Activated CD8-positive, alpha-beta memory T cell treated with anti-CD3 and anti-CD28 coated beads for 48 hours (primary cell): ENCODE data around the gene NRG3.

ENCODE experiments used
- DNase-seq, 3 experiments: peaks; one replicate each; pipeline ENCODE4 v3.0.0-alpha.2; 2020; ENCODE audit warnings: low read depth in 2 of 3, low spot score in 2 of 3

NRG3 gene

DNA sequence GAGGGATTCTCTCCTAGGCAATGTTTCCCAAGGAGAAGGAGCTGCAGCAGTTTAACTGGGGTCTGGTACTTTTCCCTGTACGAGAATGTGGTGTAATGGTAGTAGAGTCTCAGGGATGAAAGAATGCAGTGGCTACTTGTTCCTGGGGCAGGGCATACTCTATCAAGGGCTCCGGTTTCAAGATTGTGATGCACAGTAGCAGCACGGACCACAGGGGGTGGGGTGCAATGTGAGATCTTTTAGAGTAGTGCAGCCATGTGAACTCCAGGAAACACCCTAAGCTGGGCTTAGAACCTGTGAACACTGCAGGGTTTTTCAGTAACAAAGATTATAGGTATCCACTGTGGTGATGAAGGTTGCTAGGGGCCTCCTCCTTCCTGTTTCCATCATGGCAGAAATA, 903.9 kb downstream of the NRG3 start:
- no peak for DNase-seq

DNA sequence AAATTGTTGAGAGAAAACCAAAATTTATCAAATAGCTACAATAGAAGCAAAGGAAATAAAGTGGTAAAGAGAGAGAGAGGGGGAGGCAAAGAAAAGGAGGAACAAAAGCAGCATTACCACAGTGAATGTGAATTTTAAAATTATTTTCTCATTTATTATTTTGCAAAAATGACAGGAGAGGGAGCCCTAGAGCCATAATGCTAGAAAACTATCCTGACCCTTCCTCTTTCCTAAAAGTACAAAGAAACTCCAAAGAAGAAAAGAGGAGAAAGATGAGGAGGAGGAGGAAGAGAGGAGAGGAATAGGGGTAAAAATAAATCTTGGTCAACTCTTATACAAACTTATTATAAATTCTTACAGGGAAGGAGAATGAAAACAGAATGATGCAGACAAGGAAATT, 921.5 kb downstream of the NRG3 start:
- no peak for DNase-seq

DNA sequence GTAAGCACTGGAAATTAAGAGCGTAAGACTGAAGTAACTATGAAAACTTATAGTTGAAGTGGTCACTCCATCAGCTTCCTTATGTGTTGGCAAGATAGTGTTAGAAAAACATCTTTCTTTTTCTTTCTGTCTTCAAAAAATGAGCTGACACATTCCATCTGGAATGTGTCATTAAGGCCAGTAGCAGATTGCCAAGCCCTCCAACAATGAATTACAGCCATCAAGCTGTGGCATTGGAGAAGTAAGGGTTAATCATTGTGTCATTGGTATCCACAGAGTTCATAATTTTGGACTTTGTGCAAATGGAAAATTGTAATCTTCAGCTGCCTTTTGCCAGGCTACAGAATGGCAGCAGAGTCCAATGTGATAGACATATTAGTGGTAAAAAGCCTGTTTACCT, 926.3 kb downstream of the NRG3 start:
- DNase-seq = no peak

DNA sequence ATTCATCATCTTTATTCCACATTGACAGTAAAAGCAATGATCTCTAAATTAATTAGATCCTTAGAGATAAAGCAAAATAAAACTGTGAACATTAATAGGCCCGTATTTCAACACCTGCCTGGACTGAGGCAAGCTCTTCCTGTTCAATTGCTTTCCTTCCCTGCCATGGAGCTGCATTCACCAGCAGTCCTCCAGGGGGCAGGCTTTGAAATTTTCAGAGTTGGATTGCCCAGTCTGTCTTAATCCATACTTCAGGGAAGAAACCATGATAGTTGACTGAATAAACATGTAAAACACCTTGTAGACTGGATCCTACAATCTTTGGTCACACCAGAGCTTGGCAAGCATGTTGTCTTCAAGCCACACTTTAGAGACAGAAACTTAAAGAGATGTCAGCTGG, 936.6 kb downstream of the NRG3 start:
- no peak for DNase-seq

DNA sequence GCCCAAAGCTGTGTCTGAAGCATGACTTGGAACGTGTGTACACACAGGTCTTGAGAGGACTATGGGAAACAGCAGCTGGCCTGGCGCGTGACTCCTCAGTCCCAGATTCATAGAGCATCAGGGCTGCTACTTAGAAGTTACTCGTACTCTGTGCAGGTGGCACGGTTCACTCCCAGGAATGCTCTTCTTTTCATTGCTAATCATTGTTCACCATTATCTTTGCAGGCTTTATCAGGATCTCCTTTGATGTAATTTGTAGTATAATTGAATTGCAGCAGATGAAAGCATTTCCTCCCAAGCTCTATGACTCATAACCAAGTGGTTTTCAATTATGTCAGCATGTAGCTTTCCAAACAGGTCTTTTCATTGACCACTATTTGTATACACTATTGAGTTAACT, 938.9 kb downstream of the NRG3 start:
- DNase-seq = no peak

- DNase-seq = no peak
Measured at GRCh38 chr10:82814635-82815034, 939.6 kb downstream of the NRG3 start.

- no peak for DNase-seq
Measured at GRCh38 chr10:82815680-82816079, 940.7 kb downstream of the NRG3 start.

DNA sequence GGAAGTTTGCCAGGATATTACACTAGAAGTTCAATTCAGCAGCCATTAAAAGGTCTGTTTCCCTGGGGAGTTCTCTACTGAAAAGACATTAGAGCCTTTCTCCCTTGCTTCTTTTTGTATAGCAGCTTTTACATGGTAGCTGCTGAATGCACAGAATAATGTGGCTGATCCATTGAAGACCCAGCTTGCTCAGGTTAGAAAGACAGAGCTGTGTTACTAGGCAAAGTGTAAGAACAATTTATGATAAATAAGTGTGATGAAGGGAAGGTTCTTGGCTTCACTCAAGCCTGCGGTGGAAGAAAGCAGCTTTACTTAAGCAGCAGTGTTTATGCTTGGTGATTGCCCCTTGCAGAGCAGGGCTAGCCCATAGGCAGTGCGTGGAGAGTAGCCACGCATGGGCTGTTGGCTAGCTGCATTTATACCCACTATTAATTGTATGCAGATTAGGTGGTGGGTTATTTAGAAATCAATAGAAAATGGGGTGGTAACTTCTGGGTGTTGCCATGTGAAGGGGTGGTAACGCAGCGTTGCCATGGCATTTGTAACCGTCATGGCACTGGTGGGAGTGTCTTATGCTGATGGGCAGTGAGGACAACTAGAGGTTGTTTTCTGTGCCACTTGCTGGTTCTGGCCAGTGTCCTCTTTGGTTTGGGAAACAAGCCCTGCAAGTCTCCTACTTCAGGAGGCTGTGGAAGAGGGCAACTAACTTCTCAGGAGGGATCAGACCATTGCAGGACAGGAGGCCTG, 942.9 kb downstream of the NRG3 start:
- no peak for DNase-seq

DNA sequence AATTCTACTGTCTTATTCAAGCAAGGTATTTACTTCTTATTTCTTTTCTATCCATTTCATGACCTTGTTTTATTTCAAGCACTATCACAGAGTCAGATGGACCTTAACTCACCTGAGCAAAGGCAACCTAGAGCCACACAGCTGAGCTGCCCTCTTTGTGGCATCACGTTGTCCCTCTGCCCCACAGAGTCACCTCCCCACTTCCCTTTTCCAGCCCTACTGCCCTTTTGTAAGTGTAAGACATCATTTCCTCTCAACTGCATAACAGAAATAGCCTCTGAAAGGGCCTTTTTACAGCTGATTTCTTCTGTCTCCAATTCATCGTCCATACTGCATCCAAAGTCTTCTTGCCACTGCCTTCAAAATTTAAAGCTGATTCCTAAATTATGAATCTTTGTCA, 946.0 kb downstream of the NRG3 start:
- DNase-seq = no peak

- no peak for DNase-seq
Measured at GRCh38 chr10:82826132-82826531, 951.1 kb downstream of the NRG3 start.

DNA sequence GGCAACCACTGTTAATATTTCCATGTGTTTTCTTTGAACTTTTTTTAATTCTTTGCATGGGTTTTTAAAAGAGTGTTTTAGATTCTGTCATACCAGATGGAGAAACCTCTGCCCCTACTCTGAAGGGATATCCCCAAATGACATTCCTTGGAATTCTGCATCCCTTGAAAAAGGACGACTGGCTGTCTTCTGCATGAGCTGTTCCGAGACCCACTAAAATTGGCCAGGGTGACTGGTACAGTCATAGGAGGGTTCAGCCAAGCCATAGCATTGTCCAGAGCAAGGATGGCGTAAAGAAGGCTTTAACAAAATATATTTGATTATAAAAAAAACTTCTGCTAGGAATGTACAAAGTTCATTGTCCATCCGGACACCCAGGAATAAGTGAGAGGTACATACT, 952.9 kb downstream of the NRG3 start:
- no peak for DNase-seq

- no peak for DNase-seq
Measured at GRCh38 chr10:82847242-82847641, 972.2 kb downstream of the NRG3 start.

GRCh38 chr10:82850191-82850590, 975.2 kb downstream of the NRG3 start:
- DNase-seq = no peak

GRCh38 chr10:82856957-82857613, 982.1 kb downstream of the NRG3 start:
- no peak for DNase-seq

DNA sequence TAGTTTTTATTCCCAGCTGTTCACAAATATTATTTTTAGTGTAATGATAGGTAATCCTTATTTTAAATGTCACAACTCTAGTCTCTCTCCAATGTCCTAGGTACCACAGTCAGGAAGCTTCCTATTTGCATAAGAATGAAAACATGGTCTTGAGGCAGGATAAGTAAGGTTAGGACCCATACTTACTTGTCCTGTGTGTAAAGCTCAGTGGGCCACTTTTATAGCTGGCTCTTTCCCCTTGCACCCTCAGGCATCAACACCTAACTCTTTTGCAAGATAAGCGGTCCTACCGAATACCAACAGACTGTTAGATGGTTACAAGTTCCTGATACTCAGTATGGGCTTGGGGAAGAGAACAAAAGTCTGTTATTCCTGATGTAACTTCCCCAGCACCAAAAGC, 986.9 kb downstream of the NRG3 start:
- DNase-seq = no peak

- no peak for DNase-seq
Measured at GRCh38 chr10:82865366-82865765, 990.4 kb downstream of the NRG3 start.

- no peak for DNase-seq
Measured at GRCh38 chr10:82866424-82867020, 991.5 kb downstream of the NRG3 start.

- no peak for DNase-seq
Measured at GRCh38 chr10:82867056-82867455, 992.1 kb downstream of the NRG3 start.

DNA sequence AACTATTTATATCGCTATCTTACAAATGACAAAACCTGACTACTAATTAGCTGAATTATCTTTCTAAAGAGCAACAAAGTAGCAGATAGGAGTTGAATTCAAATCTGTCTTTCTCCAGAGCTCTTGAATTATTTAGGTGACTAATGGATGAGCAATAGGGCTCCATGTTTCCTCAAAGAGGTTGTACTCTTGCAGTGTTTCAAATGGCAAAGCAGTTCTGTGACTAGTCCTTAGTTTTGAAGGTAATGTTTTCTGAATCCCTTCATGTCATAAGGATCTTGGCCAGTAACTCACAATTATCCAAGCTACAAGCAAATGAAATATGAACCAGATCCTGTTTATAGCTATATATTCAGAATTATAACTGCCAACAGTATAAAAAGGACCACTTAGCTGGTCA, 999.7 kb downstream of the NRG3 start:
- no peak for DNase-seq

DNA sequence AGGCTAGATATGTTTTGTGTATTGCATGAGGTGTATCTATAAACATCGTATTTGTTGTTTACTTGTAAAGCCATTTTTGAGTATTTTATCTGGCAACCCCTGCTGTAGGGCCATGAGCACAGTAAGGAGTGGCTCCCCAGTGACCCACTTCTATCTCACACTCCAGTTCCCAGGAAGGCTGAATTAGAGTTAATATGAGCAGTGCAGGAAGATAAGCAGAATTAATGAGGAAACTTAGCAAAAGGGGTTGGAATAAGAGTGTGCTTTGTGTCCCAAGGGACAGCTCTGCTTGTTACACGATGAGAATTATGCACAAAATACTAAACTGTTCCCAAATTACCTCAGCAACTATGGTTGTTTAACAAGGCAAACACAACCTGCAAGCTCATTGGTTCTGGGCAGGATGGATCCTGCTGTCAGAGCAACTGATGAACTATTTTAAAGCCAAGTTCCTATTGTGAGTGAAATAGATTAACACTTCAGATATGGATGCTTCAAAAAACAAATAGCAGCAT, 1005.8 kb downstream of the NRG3 start:
- no peak for DNase-seq

GRCh38 chr10:82882722-82883121, 1007.7 kb downstream of the NRG3 start:
- no peak for DNase-seq

DNA sequence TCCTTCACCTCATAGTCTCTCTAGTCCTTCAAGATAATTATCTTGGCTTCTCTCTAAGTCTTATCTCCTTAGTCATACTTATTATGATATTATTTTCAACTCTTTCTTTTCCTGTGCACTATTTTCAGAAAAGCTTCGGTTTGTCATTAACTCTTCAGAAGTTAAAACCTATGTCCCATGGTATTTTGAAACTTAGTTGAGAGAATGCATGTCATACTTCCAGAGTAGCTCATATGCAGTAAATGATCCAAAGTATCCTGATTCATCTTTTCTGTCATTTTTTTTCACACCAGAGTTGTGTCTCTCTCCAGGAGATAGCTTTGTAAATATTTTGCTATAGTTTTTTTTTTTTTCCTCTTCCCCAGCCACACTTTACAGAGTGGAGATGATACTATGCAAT, 1008.6 kb downstream of the NRG3 start:
- no peak for DNase-seq
